HK-2 (cell line): ENCODE measurements around the gene CTDSP1.
A peak's percentile ranks its signal among the peaks of the same experiment; 100 is the strongest.

ENCODE experiments used
- DNase-seq: peaks from one replicate; pipeline ENCODE4 v3.0.0-alpha.2; 2018; ENCODE audit not compliant: unreplicated experiment

CTDSP1 gene

GRCh38 chr2:218383892-218384519 is 15.7 kb upstream of the CTDSP1 start:
- DNase-seq = no peak

- DNase-seq = no peak
Measured at GRCh38 chr2:218384975-218385374, 14.7 kb upstream of the CTDSP1 start.

DNA sequence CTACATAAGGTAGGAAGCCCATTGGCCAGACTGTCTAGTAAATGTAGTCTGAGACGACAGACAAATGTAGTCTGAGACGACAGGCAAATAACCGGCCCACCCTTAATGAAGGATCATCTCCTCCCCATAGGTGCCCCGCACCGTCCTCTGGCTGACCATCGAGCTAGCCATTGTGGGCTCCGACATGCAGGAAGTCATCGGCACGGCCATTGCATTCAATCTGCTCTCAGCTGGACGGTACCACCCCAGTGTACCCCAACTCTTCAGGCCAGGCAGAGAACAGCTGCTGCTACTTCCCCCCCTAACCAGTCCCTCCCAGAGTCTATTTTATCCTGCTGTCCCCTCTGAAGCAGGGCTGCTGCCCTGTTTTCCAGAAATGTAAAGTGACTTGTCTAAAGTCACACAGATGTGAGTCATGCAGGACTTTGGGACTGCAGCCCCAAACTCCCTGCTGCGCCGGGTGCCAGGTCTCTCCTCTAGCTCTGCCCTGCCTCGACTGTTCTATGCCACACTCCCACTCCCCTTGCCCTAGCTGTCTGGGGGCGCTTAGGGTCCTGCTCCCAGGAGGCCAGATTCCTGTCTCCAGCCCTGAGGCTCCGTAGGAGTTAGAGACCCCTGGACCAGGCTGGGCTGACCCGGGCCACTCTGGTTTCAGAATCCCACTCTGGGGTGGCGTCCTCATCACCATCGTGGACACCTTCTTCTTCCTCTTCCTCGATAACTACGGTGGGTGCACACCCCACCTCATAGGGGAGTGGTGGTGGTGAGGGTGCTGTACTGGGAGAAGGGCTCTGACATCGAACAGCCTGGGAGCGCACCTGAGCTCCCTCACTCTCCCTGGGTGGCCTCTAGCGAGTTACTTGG is 12.9 kb upstream of the CTDSP1 start:
- DNase-seq = no peak

DNA sequence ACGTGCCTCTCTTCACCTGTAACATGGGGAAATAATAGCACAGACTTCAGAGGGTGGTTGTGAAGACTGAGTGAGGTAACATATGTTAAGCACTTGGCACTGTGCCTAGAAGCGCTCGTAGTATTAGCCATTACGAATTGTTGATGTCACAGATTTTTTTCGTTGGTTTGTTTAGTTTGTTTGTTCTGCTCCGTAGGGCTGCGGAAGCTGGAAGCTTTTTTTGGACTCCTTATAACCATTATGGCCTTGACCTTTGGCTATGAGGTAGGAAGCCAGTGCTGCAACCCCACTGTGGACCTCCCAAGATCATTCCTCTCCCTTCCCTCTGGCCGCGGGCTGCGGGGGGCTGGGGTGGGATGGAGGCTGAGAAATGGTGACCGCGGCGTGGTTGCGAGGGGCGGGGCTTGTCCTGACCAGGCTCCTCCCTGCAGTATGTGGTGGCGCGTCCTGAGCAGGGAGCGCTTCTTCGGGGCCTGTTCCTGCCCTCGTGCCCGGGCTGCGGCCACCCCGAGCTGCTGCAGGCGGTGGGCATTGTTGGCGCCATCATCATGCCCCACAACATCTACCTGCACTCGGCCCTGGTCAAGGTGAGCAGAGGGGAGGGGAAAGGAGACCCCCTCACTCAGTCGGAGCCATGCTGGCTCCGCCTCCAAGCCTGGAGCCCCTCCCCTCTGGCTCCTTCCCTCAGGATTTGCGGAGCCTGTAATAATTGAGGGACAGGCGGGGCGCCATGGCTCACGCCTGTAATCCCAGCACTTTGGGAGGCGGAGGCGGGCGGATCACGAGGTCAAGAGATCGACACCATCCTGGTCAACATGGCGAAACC is 12.1 kb upstream of the CTDSP1 start:
- no peak for DNase-seq

DNA sequence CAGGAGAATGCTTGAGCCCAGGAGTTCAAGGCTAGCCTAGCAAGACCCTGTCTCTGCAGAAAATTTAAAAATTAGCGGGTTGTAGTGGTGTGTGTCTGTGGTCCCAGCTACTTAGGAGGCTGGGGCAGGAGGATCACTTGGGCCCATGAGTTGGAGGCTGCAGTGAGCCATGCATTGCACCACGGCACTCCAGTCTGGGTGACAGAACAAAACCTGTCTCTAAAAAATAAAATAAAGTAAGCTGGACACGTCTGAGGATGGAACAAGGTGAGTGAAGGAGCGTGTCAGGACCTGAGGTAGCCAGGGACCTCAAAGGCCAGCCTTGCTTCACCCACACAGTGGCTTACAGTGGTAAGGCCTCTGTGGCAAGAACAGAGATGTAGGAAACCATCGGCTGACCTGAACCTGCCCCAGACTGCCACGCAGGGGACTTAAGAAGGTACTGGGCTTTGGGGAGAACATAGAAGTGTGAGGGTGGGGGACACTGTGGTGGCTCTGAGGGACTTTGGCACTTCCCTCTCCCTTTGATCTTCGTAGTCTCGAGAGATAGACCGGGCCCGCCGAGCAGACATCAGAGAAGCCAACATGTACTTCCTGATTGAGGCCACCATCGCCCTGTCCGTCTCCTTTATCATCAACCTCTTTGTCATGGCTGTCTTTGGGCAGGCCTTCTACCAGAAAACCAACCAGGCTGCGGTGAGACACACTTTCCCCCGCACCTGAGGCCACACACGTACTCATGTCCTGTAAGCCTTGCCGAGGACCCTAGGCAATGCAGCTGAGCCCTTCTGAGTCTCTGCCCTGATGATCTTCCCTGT is 10.1 kb upstream of the CTDSP1 start:
- no peak for DNase-seq

- DNase-seq = no peak
Measured at GRCh38 chr2:218391202-218391601, 8.5 kb upstream of the CTDSP1 start.

GRCh38 chr2:218392459-218392858 is 7.2 kb upstream of the CTDSP1 start:
- no peak for DNase-seq

DNA sequence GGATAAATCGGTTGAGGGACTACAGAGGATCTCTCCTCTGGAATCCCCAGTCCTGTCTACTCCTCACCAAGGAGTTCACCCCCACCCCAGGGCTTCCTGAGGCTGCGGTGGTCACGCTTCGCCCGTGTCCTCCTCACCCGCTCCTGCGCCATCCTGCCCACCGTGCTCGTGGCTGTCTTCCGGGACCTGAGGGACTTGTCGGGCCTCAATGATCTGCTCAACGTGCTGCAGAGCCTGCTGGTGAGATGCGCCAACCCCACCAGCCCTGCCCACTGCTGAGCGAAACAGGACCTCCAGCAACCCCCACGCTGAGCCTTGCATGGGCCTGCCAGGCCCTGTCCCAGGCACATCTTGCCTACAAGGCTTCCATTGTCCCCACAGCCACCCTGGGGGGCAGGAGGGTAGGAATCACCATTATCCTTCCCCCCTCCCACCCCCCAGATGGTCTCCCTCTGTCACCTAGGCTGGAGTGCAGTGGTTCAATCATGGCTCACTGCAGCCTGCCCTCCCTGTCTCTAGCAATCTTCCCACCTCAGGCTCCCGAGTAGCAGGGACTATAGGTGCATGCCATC is 6.7 kb upstream of the CTDSP1 start:
- no peak for DNase-seq

DNA sequence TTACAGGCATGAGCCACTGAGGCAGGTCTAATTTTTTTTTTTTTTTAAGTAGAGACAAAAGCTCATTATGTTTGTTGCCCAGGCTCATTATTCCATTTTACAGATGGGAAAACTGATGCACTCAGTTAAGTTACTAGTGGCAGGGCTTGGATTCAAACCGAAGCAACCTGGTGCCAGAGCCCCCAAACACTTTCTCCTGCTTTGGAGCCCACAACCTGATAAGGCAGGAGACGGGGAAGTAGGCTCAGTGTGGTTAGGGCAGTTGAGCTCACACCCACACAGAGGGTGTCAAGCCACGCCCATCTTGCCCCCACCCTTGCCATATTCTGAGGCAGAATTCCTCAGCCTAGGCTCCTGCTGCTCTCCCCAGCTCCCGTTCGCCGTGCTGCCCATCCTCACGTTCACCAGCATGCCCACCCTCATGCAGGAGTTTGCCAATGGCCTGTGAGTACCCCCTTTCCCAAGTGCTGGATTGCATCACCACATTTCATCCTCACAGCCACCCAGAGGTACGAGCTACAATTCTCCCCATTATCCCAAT is 5.8 kb upstream of the CTDSP1 start:
- no peak for DNase-seq

DNA sequence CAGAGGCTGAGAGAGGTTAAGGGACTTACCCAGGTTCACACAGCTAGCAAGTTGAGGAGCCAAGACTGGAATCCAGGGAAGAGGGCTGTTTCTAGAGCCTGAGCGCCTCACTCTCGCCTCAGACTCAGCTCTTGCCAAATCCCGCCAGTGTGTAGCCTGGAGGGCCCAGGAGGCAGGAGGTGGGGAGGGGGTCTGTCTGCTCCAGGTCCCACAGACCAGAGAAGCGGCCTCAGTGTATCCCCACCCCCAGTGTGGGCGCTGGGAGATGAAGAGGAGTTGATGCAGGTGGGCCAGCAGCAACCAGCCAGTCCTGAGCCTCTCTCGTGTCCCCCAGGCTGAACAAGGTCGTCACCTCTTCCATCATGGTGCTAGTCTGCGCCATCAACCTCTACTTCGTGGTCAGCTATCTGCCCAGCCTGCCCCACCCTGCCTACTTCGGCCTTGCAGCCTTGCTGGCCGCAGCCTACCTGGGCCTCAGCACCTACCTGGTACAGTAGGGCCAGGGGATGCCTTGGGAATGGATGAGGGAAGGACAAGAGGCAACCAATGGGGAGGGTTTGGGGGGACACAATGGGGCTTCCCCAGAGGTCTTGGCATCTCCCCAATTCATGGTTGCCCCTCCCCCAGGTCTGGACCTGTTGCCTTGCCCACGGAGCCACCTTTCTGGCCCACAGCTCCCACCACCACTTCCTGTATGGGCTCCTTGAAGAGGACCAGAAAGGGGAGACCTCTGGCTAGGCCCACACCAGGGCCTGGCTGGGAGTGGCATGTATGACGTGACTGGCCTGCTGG is 5.2 kb upstream of the CTDSP1 start:
- no peak for DNase-seq

- DNase-seq = no peak
Measured at GRCh38 chr2:218395090-218395444, 4.6 kb upstream of the CTDSP1 start.

DNA sequence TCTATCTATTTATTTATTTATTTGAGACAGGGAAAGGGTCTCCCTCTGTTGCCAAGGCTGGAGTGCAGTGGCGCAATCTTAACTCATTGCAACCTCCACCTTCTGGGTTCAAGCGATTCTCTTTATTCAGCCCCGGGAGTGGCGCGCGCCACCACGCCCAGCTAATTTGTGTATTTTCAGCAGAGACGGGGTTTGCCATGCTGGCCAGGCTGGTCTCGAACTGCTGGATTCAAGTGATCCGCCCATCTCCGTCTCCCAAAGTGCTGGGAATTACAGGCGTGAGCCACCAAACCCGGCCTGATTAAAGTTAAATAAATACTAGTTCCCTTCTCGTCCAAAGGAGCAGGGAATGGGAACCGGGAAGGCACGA is 4.2 kb upstream of the CTDSP1 start:
- no peak for DNase-seq

DNA sequence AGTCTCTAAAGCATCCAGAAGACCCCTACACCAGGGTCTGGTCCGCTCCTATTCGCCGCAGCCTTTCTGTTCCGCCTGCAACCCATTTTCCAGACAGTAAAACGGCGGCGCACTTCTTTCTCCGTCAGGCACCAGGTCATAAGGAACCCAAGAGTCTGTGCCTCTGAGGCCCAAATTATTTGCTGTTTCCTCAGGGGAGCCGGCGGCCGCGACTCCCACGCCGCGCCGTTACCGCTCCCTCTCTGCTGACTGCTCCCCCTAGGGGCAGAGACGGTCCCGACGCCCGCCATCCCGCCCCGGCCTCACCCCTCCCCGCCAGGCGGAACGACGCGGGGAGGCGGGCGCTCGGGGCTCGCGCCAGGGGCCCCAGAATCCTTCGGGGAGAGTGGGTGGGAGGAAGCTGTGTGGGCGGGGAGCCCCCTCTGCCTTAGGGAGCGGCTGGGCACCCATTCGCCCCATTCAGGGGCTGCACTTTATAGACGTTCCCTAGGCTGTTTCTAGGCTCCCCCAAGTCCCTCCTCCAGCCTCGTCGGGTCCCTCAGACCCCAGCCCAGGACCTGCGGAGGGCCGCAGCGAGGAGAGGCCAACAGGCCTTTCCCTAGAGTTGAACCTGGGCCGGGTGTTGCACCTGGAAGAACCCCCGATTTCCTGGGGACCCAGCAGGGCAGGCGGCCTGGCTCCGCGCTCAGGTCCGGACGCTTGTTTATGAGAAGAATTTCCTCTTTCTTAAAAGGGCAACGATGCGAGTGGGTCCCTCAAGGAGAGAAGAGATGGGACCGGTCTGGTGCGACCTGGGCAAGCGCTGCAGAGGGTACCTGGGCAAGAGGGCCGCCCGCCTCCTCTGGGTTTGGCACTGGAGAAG is 3.6 kb upstream of the CTDSP1 start:
- peak; percentile 91 for DNase-seq

DNA sequence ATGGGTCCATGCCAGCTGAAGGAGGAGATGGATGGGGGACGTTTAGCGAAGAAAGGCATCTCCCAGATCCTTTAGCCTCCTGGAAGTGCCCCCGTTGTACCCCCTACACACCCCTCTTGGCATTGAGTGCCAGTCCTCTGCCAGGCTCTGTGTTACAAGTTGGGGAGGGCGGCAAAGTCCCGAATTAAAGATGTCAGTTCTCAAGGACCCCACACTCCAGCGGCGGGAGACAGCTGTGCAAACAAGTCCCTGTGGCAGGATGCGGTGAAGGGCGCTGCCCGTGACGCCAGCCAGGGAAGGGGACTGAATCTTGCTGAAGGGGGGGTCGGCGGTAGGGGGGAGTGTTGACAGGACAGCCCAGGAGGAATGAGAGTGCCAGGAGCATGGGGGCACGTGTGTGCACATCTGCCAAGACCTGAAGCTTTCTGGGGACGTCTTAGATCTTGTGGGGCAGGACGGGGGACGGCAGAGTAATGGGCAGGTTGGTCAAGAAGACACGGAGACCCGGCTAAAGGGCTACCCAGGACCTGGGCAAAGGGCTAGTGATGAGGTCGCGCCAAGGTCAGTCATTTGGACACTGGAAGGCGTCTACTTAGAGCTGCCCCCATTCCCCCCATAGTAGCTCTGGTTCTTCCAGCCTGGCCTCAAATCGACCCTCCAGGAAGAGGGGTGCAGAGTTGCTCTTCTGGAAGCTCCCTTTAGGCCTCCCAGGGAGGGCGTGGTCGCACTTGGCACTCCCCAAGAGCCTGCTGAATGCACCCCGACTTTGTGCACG is 2.8 kb upstream of the CTDSP1 start:
- peak; percentile 76 for DNase-seq

DNA sequence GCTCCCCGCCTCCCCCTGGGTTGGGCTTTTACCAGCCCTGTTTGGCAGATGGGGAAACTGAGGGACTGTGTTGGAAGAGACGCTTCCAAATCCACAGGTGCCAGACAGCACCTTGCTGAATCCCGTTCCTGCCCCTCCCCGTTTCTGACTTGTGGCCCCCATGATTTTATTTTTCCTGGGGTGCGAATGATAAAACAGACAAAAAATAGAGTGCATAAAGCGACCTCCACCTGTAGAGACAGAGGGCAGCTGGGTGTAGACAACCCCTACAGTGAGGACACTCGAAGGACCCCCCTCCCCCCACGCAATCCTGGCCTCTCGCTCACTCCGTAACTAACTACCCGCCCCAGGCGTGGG is 2.2 kb upstream of the CTDSP1 start:
- no peak for DNase-seq

DNA sequence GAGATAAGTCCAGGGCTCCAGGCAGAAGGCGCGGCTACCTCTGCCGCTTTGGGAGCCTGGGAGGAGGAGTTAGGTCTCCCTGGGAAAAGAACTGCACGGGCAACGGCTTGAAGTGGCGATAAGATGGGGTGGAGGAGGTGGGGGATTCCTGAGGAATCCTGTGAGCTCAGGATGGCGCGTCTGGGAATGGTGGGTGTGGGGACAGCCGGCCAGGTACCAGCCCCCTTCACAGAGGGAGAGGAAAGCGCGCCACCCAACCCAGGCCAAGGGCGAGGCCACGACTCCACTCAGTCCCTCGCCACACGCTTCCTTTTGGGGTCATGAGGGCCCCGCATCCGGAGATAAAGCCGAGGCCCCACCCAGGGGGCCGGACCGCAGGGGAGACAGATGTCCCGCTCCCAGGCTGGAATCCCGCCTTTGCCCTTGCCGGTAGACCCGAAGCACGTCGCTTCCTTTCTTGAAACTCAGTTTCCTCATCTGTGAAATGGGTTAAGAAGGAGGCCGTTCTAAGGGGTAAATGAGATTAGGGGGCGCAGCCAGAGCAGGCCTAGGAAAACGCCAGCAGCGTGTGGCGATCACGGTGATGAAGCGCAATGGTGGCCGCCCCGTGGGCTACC is 1.7 kb upstream of the CTDSP1 start:
- peak; percentile 93 for DNase-seq

DNA sequence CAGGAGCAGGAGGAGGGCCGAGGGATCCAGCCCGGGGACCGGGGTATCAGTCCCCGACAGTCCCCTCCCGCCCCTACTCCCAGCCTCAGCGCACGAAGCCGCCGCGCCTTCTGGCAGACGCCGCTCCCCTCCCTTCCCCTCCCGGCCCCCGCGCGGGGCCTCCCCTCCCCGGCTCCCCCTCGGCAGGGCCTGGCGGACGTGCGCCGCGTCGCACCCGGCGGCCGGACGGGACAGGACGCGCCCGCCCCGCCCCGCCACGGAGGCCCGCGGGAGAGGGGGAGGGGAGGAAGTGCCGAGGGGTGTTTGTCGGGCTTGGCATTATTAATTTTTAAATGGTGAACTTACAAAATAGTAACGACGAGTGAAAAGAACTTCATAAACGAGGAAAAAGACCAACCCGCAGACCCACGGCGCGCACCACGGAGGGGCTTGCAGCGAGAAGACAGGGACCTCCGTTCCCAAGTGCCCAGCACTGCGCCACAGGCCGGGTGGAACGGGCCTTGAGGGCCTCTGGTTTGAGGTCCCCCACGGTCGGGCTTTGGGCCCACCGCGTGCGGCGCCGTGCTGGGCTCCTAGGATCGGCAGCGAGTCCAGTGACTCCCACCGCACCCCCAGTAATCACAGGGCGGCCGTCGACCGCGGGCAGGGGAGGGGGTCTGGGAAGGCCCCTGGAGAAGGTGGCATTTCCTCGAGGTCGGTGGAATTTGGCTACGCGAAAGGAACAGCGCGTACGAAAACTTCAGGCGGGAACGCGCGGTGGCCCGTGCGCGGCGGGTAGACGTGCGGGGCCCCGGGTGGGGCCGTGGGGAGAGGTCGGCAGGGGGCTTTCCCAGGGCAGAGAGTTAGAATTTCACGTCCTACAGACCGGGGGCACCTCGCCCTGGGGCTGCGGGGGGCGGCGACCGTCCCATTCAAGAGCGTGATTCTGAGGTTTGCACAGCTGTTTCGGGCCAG is 954 bp upstream of the CTDSP1 start:
- DNase-seq = peak; percentile 81
